ENCODE data around the gene NRG2.

The NRG2 gene

GRCh38 chr5:139829471-139829870, 213.6 kb downstream of the NRG2 start:
- DNase-seq, result no peak

- no peak for DNase-seq
Measured at GRCh38 chr5:139828207-139828895, 214.7 kb downstream of the NRG2 start.

- DNase-seq, result no peak
Measured at GRCh38 chr5:139825690-139826089, 217.4 kb downstream of the NRG2 start.

GRCh38 chr5:139823757-139824355, 219.2 kb downstream of the NRG2 start:
- no peak for DNase-seq

- DNase-seq, result no peak
Measured at GRCh38 chr5:139822553-139823425, 220.3 kb downstream of the NRG2 start.

GRCh38 chr5:139821806-139822552, 221.1 kb downstream of the NRG2 start:
- DNase-seq, result no peak

- DNase-seq, result no peak
Measured at GRCh38 chr5:139820606-139821005, 222.5 kb downstream of the NRG2 start.

- DNase-seq, result no peak
Measured at GRCh38 chr5:139820130-139820529, 223.0 kb downstream of the NRG2 start.

GRCh38 chr5:139817970-139818369, 225.1 kb downstream of the NRG2 start:
- no peak for DNase-seq

GRCh38 chr5:139817362-139817761, 225.7 kb downstream of the NRG2 start:
- no peak for DNase-seq

- no peak for DNase-seq
Measured at GRCh38 chr5:139816566-139816965, 226.5 kb downstream of the NRG2 start.

- no peak for DNase-seq
Measured at GRCh38 chr5:139814704-139815280, 228.3 kb downstream of the NRG2 start.

- DNase-seq, result no peak
Measured at GRCh38 chr5:139814191-139814601, 228.9 kb downstream of the NRG2 start.

- DNase-seq, result no peak
Measured at GRCh38 chr5:139812836-139813805, 230.0 kb downstream of the NRG2 start.

- DNase-seq, result no peak
Measured at GRCh38 chr5:139812323-139812722, 230.8 kb downstream of the NRG2 start.

GRCh38 chr5:139811274-139811607, 231.9 kb downstream of the NRG2 start:
- no peak for DNase-seq

GRCh38 chr5:139810341-139811273, 232.5 kb downstream of the NRG2 start:
- DNase-seq, result no peak

GRCh38 chr5:139809331-139809810, 233.7 kb downstream of the NRG2 start:
- no peak for DNase-seq

- DNase-seq, result no peak
Measured at GRCh38 chr5:139808481-139809330, 234.4 kb downstream of the NRG2 start.
